GM19351 (cell line): ENCODE results near the gene DNM2.
A peak's percentile ranks its signal among the peaks of the same experiment; 100 is the strongest.
"Not testable (repeated sequence)": the region's sequence is repeated elsewhere in the genome, so short reads cannot be mapped to it uniquely, and the experiment has no call there.

ENCODE experiments used
- ATAC-seq: cut with Tn5 transposase; IDR thresholded peaks from one replicate; pipeline ENCODE4 v1.9.1; 2021; ENCODE audit warnings: mild to moderate bottlenecking, moderate library complexity; ENCODE audit not compliant: unreplicated experiment

Gene DNM2

GRCh38 chr19:10856899-10857298, 139.0 kb downstream of the DNM2 start:
- not testable (repeated sequence) for ATAC-seq

GRCh38 chr19:10858204-10858828, 140.4 kb downstream of the DNM2 start:
- no peak for ATAC-seq

- ATAC-seq = no peak
These were observed 143.3 kb downstream of the DNM2 start for GRCh38 chr19:10861103-10861651.

- no peak for ATAC-seq
These were observed 144.8 kb downstream of the DNM2 start for GRCh38 chr19:10862561-10863106.

- ATAC-seq = no peak
These were observed 145.3 kb downstream of the DNM2 start for GRCh38 chr19:10863107-10863717.

GRCh38 chr19:10864538-10864899, 146.6 kb downstream of the DNM2 start:
- no peak for ATAC-seq

- ATAC-seq = no peak
These were observed 148.6 kb downstream of the DNM2 start for GRCh38 chr19:10866495-10866894.

GRCh38 chr19:10868872-10869547, 151.1 kb downstream of the DNM2 start:
- no peak for ATAC-seq

GRCh38 chr19:10869872-10870311, 152.0 kb downstream of the DNM2 start:
- not testable (repeated sequence) for ATAC-seq

- no peak for ATAC-seq
These were observed 152.6 kb downstream of the DNM2 start for GRCh38 chr19:10870501-10870954.

GRCh38 chr19:10870955-10871603, 153.2 kb downstream of the DNM2 start, which contains the start of gene CARM1:
TSS of gene CARM1 (plus strand) at chr19:10871553. CDS start at chr19:10871703, 150 bp downstream.
- peak; percentile 62 for ATAC-seq

- ATAC-seq = peak; percentile 5
These were observed 154.0 kb downstream of the DNM2 start for GRCh38 chr19:10871711-10872545.

- ATAC-seq = no peak
These were observed 154.7 kb downstream of the DNM2 start for GRCh38 chr19:10872546-10873107.

- ATAC-seq = no peak
These were observed 156.1 kb downstream of the DNM2 start for GRCh38 chr19:10874024-10874423.

- peak; percentile 58 for ATAC-seq
These were observed 158.8 kb downstream of the DNM2 start for GRCh38 chr19:10876459-10877240.

GRCh38 chr19:10877608-10878007, 159.7 kb downstream of the DNM2 start:
- not testable (repeated sequence) for ATAC-seq

GRCh38 chr19:10878253-10878652, 160.4 kb downstream of the DNM2 start:
- no peak for ATAC-seq
